HG02763 (cell line): ENCODE measurements around the gene ERP29.
"Not testable (repeated sequence)": the region's sequence is repeated elsewhere in the genome, so short reads cannot be mapped to it uniquely, and the experiment has no call there.

ENCODE experiments used
- ATAC-seq: cut with Tn5 transposase; IDR thresholded peaks from one replicate; pipeline ENCODE4 v1.9.1; 2021; ENCODE audit warnings: mild to moderate bottlenecking, moderate library complexity; ENCODE audit not compliant: unreplicated experiment

Gene ERP29

GRCh38 chr12:112032292-112032691 lies 19.1 kb downstream of the ERP29 start:
- ATAC-seq = no peak

- no peak for ATAC-seq
Measured at GRCh38 chr12:112035219-112035785, 22.1 kb downstream of the ERP29 start.

GRCh38 chr12:112036614-112037013 lies 23.4 kb downstream of the ERP29 start:
- ATAC-seq = not testable (repeated sequence)

GRCh38 chr12:112046003-112046402 lies 32.8 kb downstream of the ERP29 start:
- no peak for ATAC-seq

- ATAC-seq = no peak
Measured at GRCh38 chr12:112049351-112049750, 36.1 kb downstream of the ERP29 start.

GRCh38 chr12:112061137-112061536 lies 47.9 kb downstream of the ERP29 start:
- no peak for ATAC-seq

- no peak for ATAC-seq
Measured at GRCh38 chr12:112063273-112063672, 50.0 kb downstream of the ERP29 start.

- ATAC-seq = no peak
Measured at GRCh38 chr12:112066566-112066965, 53.3 kb downstream of the ERP29 start.
